NCI-H526 treated with DMSO at 0.1 percent for 48 hours (cell line): ENCODE measurements around the gene KLHL4.
"Not testable (repeated sequence)": the region's sequence is repeated elsewhere in the genome, so short reads cannot be mapped to it uniquely, and the experiment has no call there.

ENCODE experiments used
- DNase-seq: peaks from one replicate; lab custom pipeline; 2025; lab: John Stamatoyannopoulos, UW

KLHL4 gene

DNA sequence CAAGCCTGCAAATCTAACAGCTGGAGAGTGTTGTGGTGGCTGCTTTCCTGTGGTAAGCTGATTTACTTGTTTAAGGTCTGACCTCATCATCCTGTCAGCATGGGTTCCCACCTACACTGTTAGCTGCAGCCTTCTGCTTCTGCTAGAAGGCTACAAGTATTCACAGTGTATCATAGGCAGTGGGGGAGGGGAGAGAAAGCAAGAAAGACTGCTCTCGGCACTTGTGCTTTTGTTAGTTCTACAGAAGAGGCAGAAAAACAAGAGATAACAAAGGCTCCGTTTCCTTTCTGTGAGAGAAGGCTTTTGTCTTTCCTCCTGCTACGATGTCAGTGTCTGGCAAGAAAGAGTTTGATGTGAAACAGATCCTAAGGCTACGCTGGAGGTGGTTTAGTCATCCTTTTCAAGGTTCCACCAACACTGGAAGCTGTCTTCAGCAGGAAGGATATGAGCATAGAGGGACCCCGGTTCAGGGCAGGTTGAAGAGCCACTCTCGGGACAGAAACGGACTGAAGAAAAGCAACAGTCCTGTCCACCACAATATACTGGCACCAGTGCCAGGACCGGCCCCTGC lies at the start of gene KLHL4:
KLHL4 (plus strand) TSS at position 232 of the 571 bp plus-strand sequence; CDS start at position 324, 92 bp downstream.
- no peak for DNase-seq

GRCh38 chrX:87468941-87469340 lies 48.7 kb upstream of the KLHL4 start:
- DNase-seq = no peak

DNA sequence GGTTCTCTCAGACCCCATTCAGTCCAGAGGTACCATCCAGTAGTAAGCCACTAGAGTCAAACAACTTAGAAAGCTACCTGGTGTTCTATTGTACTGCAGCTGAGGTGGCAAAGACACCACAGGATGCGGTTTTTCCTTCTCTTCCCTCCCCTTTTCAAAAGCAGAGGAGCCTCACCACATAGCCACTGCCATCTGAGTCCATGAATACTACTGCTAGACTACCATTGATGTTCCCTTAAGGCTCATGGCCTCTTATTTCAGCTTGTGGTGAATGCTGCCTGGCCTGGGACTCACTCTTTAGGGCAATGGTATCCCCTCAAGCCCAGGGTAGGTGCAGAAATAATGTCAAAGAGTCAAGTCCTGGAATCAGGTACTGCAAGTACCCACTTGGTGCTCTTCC lies 41.8 kb upstream of the KLHL4 start:
- no peak for DNase-seq

DNA sequence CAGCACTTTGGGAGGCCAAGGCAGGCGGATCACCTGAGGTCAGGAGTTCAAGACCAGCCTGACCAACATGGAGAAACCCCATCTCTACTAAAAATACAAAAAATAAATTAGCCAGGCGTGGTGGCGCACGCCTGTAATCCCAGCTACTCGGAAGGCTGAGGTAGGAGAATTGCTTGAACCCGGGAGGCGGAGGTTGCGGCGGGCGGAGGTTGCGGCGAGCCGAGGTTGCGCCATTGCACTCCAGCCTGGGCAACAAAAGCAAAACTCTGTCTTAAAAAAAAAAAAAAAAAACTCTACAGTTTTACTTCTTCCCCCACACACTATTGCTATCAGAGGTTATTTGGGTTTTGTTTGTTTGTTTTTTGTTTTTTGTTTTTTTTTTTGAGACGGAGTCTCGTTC lies 38.9 kb upstream of the KLHL4 start:
- not testable (repeated sequence) for DNase-seq

DNA sequence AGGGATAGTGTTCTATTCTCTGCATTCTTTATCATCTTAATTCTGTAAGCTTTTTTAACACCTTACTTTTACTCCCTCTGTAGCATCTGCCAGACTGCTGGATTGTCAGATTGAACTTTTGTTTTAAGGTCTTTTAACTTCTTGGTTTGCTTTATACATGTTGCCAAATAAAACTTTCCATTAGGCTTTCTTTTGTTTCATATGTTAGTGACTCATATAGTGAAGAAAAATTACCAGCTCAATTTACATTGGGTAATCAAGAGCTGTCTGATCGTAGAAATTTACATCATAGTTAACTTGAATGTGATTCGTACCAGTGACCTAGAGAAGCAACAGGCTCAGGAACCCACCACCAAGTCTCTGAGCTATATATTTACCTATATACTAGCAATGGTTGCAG lies 28.5 kb upstream of the KLHL4 start:
- DNase-seq = no peak

- no peak for DNase-seq
Measured at GRCh38 chrX:87515836-87516235, 1.8 kb upstream of the KLHL4 start.

DNA sequence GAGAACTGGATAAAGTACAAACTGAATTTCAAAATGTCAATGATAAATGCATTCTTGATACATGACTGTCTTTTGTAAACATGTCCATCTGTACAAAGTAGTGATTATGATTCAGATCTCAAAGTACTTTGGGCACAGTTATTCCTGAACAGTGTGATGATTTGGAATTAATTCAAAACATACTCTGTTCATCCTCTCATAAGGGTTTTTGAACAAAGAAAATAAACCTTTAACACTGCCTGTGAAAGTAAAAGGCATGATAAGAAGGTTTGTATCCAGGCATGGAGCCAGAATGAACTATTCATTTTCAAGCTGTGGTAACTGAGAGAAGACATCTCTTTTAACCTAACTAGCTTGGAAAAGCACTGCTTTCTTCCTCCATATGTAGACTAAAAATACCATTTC lies 883 bp upstream of the KLHL4 start:
- DNase-seq = no peak

GRCh38 chrX:87518504-87518903 lies 902 bp downstream of the KLHL4 start:
- no peak for DNase-seq

GRCh38 chrX:87525771-87526229 lies 8.2 kb downstream of the KLHL4 start:
- DNase-seq = no peak

DNA sequence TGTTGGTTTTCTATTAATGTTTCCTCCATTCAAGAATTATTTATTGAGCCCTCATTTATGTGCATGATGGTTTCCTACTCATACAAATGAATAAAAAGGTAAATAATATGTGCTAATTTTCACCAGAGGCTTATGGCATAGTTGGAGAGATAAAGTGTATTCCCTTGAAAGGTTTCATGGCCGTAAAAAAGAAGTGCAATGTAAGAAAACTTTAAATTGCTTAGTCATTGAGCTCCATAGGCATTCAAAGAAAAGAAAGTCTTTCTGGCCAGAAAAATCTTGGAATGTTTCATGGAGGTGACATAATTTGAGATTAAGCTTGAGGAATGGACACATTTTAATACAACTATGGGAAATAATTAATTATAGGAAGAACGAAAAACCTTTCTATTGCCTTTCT lies 8.7 kb downstream of the KLHL4 start:
- no peak for DNase-seq

GRCh38 chrX:87528487-87528886 lies 10.9 kb downstream of the KLHL4 start:
- DNase-seq = no peak

DNA sequence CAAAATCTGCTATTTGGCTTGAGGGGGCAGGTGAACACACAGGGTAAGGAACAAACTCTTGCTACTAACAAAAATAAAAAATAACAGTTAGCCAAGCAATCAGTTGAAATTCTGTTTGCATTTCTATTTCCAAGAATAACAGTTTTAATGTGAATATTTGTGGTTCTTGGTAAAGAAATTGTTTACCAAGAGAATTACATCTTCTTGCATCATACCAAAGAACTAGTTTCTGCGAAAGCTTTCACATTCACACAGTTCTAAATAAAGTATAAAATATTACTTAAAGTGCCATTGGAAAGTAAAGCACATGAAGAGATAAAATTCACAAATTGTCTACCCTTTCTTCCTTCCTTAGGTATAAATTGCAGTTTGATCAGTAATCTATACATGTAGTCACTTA lies 54.4 kb downstream of the KLHL4 start:
- no peak for DNase-seq

DNA sequence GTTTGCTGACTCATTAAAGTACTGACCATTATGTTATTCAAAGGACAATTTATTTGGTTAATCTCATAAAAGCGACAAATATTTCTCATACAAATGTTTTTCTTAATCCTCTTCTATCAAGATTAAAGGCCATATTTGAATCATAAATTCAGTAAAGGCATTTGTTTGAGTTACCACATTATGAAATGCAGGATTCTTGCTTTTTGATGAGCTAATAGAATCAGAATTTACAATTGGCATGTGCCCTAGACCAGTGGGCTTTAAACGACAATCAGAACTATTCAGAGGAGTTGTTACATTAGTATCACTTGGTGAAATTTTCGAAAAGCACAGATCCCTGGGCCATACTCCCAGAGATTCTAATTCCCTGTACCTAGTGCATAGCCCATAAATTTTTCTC lies 55.3 kb downstream of the KLHL4 start:
- no peak for DNase-seq

GRCh38 chrX:87578978-87579377 lies 61.4 kb downstream of the KLHL4 start:
- no peak for DNase-seq

- DNase-seq = no peak
Measured at GRCh38 chrX:87580862-87581261, 63.3 kb downstream of the KLHL4 start.

- no peak for DNase-seq
Measured at GRCh38 chrX:87582453-87582852, 64.9 kb downstream of the KLHL4 start.

- no peak for DNase-seq
Measured at GRCh38 chrX:87583679-87584078, 66.1 kb downstream of the KLHL4 start.

DNA sequence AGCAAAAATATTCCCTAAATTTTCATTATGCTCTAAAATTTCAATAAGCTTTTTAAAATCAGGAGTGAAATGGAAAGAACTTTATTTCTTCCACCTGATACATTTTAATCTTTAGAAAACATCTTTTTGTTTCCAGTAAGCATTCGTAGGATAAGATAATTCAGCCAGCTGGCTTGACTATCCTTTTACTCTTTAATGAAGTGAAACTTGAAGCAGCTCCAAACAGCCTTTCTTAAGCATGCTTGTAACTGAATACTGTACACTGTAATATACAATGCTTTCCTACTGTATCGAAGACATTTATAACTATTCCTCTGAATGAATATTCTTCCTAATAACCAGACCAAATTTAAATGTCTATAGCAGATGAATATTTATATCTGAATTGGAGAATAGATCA lies 98.8 kb downstream of the KLHL4 start:
- DNase-seq = no peak

- no peak for DNase-seq
Measured at GRCh38 chrX:87621697-87622096, 104.1 kb downstream of the KLHL4 start.

GRCh38 chrX:87626996-87627395 lies 109.4 kb downstream of the KLHL4 start:
- no peak for DNase-seq

- no peak for DNase-seq
Measured at GRCh38 chrX:87634361-87634760, 116.8 kb downstream of the KLHL4 start.

GRCh38 chrX:87636533-87636932 lies 118.9 kb downstream of the KLHL4 start:
- DNase-seq = no peak

- not testable (repeated sequence) for DNase-seq
Measured at GRCh38 chrX:87641439-87641838, 123.8 kb downstream of the KLHL4 start.

DNA sequence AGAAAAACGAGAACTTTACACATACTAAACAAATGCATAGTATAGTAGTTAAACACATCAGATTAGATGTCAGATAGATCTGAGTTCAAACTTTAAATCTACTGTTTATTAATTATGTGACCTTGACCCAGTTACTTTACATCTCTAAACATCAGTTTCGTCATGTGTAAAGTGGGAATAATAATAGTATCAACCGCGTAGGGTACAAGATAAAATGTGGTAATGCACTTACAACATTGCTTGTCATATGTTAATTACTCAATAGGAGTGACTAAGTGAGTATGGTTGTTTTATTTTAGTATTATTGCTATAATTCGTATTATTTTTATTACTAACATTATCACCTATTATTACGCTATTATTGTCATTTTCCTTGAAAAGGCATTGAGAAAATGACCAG lies 144.2 kb downstream of the KLHL4 start:
- DNase-seq = no peak

DNA sequence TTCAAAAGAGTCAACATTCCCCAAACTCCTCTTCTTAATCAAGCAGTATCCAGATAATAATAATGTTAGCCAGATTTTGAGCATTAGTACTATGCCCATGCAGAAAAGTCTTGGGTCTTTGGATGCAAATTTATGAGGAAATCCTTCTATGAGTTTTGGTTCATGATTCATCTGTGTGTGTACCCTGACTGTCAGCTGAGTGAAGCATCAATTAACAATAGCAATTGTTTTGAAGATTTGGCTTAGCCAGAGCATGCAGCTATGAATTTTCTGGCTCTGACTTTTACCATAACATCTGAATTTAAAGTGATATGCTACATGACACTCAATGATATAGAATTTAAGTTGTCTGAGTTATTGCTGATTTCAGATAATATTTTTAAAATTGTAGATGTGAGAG lies 145.8 kb downstream of the KLHL4 start:
- DNase-seq = no peak
